ENCODE results near the gene TMEM253. TPM values are rescaled to one million over a fixed set of nuclear protein-coding genes. Genes with fewer than 3 reads are reported as not detected.

Gene TMEM253
- total RNA-seq, 4 donors from 2014 or later = 0.44 to 1.8 TPM; not detected in 2

- no peak for TF ChIP-seq CTCF (IDR thresholded peaks at IDR 0.05; ENCODE audit: low read depth)
Measured at GRCh38 chr14:21078726-21079125, 22.1 kb upstream of the TMEM253 start.

GRCh38 chr14:21081521-21082142 lies 19.2 kb upstream of the TMEM253 start:
- TF ChIP-seq CTCF (IDR thresholded peaks at IDR 0.05; ENCODE audit: low read depth) = no peak

- no peak for TF ChIP-seq CTCF (IDR thresholded peaks at IDR 0.05; ENCODE audit: low read depth)
Measured at GRCh38 chr14:21083565-21084325, 17.1 kb upstream of the TMEM253 start.

- TF ChIP-seq CTCF (IDR thresholded peaks at IDR 0.05; ENCODE audit: low read depth) = no peak
Measured at GRCh38 chr14:21084396-21084795, 16.5 kb upstream of the TMEM253 start.

GRCh38 chr14:21084998-21085853 lies 15.6 kb upstream of the TMEM253 start:
- TF ChIP-seq CTCF (IDR thresholded peaks at IDR 0.05; ENCODE audit: low read depth) = no peak

- no peak for TF ChIP-seq CTCF (IDR thresholded peaks at IDR 0.05; ENCODE audit: low read depth)
Measured at GRCh38 chr14:21086908-21087293, 14.0 kb upstream of the TMEM253 start.
